ENCODE data around the gene ODF2L. TPM values are rescaled to one million over a fixed set of nuclear protein-coding genes. Genes with fewer than 3 reads are reported as not detected.
A peak's percentile ranks its signal among the peaks of the same experiment; 100 is the strongest.

The ODF2L gene
- total RNA-seq, 1 donor from 2014 or later = 13.4 TPM

DNA sequence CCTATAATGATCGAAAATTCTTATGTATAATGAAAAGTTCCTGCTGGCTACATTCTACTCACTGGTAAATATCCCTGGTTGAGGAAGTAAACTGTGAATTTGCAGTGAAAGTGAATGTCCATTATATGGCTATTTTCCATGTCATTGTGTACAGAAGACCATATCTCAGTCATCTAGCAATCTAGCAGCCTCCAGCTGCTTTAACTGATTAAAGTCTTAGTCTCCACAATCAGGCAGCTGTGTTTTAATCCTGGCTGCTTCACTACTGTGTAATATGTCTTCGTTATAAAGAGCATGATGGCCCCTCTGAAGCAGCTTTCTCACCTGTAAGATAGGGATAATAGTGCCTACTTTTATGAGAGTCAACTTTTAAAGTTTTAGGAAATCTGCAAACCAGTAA, 39.2 kb upstream of the ODF2L start:
- Histone ChIP-seq H3K27me3 (ENCODE audit: control insufficient read depth, insufficient read depth, low read length) (no peaks in the 10 kb centered on the region), H3K36me3 (ENCODE audit: control insufficient read depth, insufficient read depth, low read length) (peaks cover 10% of the 10 kb centered on the region), H3K4me3 (ENCODE audit: low read depth, low read length) (no peak overlapping the region)
- DNase-seq (ENCODE audit: low read depth) (no peak), FAIRE-seq (no peak)
- TF ChIP-seq CTCF (IDR thresholded peaks at IDR 0.05; ENCODE audit: insufficient read depth, low read length, severe bottlenecking) = no peak

- Histone ChIP-seq H3K36me3 (ENCODE audit: control insufficient read depth, insufficient read depth, low read length) (peaks cover 10% of the 10 kb centered on the region), H3K4me3 (ENCODE audit: low read depth, low read length) (no peak overlapping the region), H3K27me3 (ENCODE audit: control insufficient read depth, insufficient read depth, low read length) (no peaks in the 10 kb centered on the region)
- DNase-seq (ENCODE audit: low read depth) (no peak), FAIRE-seq (no peak)
- no peak for TF ChIP-seq CTCF (IDR thresholded peaks at IDR 0.05; ENCODE audit: insufficient read depth, low read length, severe bottlenecking)
Measured at GRCh38 chr1:86434059-86434458, 37.9 kb upstream of the ODF2L start.

DNA sequence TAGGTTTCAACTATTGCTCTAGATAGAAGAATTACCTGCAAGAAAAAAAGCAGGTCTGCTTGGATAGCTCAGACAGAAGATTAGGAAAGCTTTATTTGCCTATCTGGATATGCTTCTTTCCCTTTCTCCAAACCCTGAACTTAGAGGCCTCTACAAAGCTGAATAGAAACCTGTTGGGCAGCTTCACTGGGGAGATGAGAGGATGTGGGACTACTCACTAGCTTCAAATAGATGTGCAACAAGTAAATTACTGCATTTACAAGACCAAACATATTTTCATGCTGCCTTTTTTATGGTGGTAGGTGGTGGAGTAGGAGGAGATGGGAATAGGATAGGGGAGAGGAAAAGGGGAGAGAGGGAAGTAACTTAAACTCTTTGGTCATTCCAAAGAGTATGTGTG, 34.3 kb upstream of the ODF2L start:
- Histone ChIP-seq H3K4me3 (ENCODE audit: low read depth, low read length) (no peak overlapping the region), H3K36me3 (ENCODE audit: control insufficient read depth, insufficient read depth, low read length) (peaks cover 4% of the 10 kb centered on the region), H3K27me3 (ENCODE audit: control insufficient read depth, insufficient read depth, low read length) (no peaks in the 10 kb centered on the region)
- no peak for FAIRE-seq
- peak; percentile 87 for DNase-seq (ENCODE audit: low read depth)
- no peak for TF ChIP-seq CTCF (IDR thresholded peaks at IDR 0.05; ENCODE audit: insufficient read depth, low read length, severe bottlenecking)

GRCh38 chr1:86429835-86430234, 33.7 kb upstream of the ODF2L start:
- H3K4me3 ChIP-seq (ENCODE audit: low read depth, low read length) = no peak overlapping the region
- H3K27me3 ChIP-seq (ENCODE audit: control insufficient read depth, insufficient read depth, low read length) = no peaks in the 10 kb centered on the region
- TF ChIP-seq CTCF (IDR thresholded peaks at IDR 0.05; ENCODE audit: insufficient read depth, low read length, severe bottlenecking) = no peak
- peaks cover 4% of the 10 kb centered on the region for H3K36me3 ChIP-seq (ENCODE audit: control insufficient read depth, insufficient read depth, low read length)
- peak; percentile 98 for DNase-seq (ENCODE audit: low read depth)
- no peak for FAIRE-seq

DNA sequence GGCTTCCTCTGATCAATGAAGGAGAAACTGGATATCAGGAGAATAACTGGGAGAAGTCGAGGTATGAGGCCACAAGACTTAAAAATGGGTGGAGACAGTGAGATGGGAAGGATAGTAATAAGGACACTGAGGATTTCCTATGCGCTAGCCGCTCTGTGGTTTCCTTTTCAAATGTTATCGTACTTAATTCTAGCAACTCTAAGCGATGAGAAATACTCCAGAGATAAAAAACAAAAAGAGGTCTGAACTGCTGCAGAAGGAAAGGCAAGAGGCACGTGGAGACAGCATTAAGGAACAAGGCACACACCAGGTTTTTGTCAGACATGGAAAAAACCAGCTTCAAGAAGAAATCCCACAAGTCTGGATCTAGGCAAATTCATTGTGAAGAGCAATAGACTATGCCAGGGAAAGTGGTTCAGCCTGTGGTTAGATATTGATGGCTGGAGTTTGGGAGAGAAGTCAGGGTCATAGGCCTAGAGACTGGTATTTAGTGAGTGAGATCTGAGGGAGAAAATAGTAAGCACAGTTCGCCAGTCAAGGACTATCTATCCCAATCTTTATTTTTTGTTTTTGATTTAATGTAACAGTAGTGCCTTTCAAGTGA, 33.1 kb upstream of the ODF2L start:
- Histone ChIP-seq H3K4me3 (ENCODE audit: low read depth, low read length) (no peak overlapping the region), H3K36me3 (ENCODE audit: control insufficient read depth, insufficient read depth, low read length) (peaks cover 2% of the 10 kb centered on the region), H3K27me3 (ENCODE audit: control insufficient read depth, insufficient read depth, low read length) (no peaks in the 10 kb centered on the region)
- FAIRE-seq (no peak), DNase-seq (ENCODE audit: low read depth) (peak; percentile 4)
- TF ChIP-seq CTCF (IDR thresholded peaks at IDR 0.05; ENCODE audit: insufficient read depth, low read length, severe bottlenecking) = no peak

GRCh38 chr1:86423873-86424272, 27.8 kb upstream of the ODF2L start, which contains the start of gene CLCA2:
CLCA2 (plus strand) TSS chr1:86424171; CDS start chr1:86424248, 77 bp downstream.
- Histone ChIP-seq H3K27me3 (ENCODE audit: control insufficient read depth, insufficient read depth, low read length) (no peaks in the 10 kb centered on the region), H3K4me3 (ENCODE audit: low read depth, low read length) (peak within 1 kb of the TSS; percentile 34), H3K36me3 (ENCODE audit: control insufficient read depth, insufficient read depth, low read length) (no peaks in the 10 kb centered on the region)
- no peak for TF ChIP-seq CTCF (IDR thresholded peaks at IDR 0.05; ENCODE audit: insufficient read depth, low read length, severe bottlenecking)
- DNase-seq (ENCODE audit: low read depth) (peak; percentile 94), FAIRE-seq (peak; percentile 92)

All from bronchial epithelial cell (primary cell).